ENCODE data around the gene ACTN1. TPM values are rescaled to one million over a fixed set of nuclear protein-coding genes. Genes with fewer than 3 reads are reported as not detected.
"Not testable (repeated sequence)": the region's sequence is repeated elsewhere in the genome, so short reads cannot be mapped to it uniquely, and the experiment has no call there.

Gene ACTN1
- 90.5 TPM for total RNA-seq
- long read RNA-seq, full-length matches to known transcripts, result 45 of 81 reads
- long read RNA-seq, partial matches to known transcripts, result 31 of 81 reads
- long read RNA-seq, other reads (novel, unspliced or antisense), result 5 of 81 reads

DNA sequence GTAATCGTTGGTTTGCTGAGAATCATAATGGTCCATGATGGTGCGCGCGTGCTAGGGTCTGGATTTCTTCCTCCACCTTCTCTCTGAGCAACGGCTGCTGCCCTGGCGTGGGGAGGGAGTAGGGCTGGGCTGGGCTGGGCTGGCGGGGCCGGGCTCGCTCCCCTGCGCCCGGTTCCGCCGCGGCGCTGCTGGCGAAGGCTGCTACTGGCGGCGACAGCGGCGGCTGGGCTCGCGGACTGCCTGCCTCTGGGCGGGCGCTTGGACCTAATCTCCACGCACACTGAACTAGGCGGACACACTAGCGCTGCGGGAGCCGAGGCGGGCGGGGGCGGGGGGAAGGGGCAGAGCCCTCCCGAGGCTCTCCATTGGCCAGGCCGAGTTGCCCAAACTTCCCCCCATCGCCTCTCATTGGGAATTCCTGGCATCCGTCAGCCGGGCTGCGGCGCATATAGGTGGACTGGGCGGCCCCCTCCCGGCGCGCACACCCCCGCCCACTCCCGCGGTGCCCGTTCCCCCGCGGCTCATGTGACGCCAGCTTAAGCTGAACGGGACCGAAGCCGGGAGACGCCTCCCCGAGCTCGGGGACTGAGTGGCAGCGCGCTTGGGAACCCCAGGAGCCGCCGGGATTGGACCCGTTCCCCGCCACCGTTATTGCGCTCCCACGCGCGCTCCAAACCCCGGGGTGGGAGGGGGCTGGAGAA is at the start of gene ACTN1:
Gene ACTN1 (minus strand): TSS at position 282 of the 701 bp plus-strand sequence. CDS start 246 bp downstream, at position 36.
- DNase-seq, result peak; percentile 95
- intact Hi-C loops (cut with micrococcal nuclease), result no loop called here
- ATAC-seq, result peak; percentile 87

GRCh38 chr14:69027242-69027913 is 48.3 kb upstream of the ACTN1 start:
- intact Hi-C loops (cut with micrococcal nuclease), result no loop called here
- no peak for DNase-seq
- ATAC-seq, result no peak

- no peak for ATAC-seq
- intact Hi-C loops (cut with micrococcal nuclease), result no loop called here
- no peak for DNase-seq
Measured at GRCh38 chr14:69023035-69023434, 43.9 kb upstream of the ACTN1 start.

DNA sequence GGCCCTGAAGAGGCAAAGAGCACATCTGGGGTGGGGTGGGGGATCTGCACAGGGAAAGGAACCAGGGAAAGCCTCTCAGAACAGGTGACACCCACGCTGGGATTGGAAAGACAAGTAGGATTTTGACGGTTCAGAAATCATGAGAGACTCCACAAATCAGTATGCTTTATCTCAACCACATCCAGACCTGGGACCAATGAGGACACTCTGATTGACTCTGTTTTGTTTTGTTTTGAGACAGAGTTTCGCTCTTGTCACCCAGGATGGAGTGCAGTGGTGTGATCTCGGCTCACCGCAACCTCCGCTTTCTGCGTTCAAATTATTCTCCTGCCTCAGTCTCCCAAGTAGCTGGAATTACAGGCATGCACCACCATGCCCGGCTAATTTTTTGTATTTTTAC is 43.0 kb upstream of the ACTN1 start:
- intact Hi-C loops (cut with micrococcal nuclease); ATAC-seq; DNase-seq: not testable (repeated sequence)

- ATAC-seq (no peak), DNase-seq (no peak)
- intact Hi-C loops (cut with micrococcal nuclease), result no loop called here
Measured at GRCh38 chr14:69017706-69018105, 38.6 kb upstream of the ACTN1 start.

DNA sequence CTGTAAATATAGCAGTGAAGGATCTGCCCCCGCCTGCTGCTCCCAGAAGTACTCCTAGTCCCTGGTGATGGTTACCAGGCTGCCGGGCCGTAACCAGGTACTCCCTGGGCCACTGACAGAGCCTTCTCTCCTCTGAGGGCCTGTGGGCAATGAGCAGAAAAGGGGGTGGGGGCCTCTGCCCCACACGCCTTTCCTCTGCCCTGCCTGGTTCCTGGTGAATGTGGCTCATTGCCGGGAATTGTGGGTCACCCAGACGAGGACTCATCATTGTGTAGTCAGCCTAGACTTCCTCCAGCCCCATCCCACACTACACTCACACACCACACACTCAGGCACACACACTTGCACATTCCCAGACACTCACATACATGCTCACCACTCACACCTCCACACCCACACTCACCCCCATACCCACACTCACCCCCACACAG is 35.7 kb upstream of the ACTN1 start:
- DNase-seq, result no peak
- ATAC-seq, result no peak
- intact Hi-C loops (cut with micrococcal nuclease), result no loop called here

DNA sequence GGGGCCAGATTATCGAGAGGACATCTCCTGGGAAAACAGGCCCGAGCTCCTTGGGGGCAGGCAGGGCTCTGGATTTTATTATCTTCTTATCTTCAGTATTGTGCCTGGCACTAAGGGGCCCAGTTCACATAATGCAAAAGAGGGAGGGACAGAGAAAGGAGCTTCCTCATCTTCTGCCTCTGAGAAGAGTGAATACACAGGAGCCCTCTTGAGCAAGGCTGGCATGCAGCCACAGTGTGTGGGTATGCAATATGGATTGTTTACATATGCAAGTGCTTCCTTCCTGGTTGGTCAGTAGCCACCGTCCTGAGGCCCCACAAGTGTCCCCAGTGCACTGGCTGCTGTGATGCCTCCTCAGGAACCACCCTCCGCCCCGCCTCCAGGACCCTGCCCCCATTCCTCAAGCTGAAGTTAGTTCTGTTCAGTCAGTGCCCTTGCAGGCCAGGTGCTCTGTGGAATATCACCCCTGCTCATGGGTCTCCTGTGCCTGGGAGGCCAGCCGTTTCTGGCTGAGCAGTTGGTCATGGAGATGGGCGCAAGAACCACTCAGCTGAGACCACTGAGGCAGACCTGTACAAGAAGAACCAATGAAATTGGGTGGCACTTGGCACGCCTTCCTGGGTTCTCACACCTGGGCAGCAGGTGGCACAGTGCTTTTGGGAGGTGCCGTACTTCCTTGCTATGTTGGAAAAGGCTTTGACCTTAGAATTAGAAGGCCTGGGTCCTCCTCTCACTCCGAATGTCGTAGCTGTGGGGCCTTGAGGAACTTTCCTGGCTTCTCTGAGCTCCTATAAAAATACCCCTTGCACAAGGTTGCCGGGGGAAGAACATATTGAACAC is 35.1 kb upstream of the ACTN1 start:
- DNase-seq (peak; percentile 66), ATAC-seq (peak; percentile 59)
- intact Hi-C loops (cut with micrococcal nuclease), result no loop called here

GRCh38 chr14:69012256-69012953 is 33.3 kb upstream of the ACTN1 start:
- no peak for ATAC-seq
- intact Hi-C loops (cut with micrococcal nuclease), result no loop called here
- DNase-seq, result no peak

GRCh38 chr14:69010648-69011047 is 31.5 kb upstream of the ACTN1 start:
- DNase-seq (no peak), ATAC-seq (no peak)
- intact Hi-C loops (cut with micrococcal nuclease), result no loop called here

- DNase-seq (no peak), ATAC-seq (no peak)
- intact Hi-C loops (cut with micrococcal nuclease), result no loop called here
Measured at GRCh38 chr14:69008421-69008884, 29.4 kb upstream of the ACTN1 start.

DNA sequence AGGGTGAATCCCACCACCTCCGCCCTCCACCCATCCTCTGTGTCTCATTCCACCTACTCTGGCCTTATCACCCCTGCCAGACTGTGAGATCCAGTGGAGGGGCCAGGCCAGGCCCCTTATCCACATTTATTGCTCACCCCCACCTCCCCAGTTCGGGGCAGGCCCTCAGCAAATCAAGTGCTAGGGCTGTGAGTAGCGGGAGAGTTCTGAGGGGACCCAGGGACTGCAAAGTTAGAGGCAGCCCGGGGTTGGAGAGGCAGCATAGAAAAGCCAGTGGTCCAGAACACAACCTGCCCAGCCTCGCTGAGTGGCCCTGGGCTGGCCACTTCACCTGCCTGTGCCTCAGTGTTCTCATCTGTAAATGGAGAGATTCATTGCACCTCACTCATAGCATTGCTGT is 27.2 kb upstream of the ACTN1 start:
- ATAC-seq, result no peak
- intact Hi-C loops (cut with micrococcal nuclease), result no loop called here
- no peak for DNase-seq

DNA sequence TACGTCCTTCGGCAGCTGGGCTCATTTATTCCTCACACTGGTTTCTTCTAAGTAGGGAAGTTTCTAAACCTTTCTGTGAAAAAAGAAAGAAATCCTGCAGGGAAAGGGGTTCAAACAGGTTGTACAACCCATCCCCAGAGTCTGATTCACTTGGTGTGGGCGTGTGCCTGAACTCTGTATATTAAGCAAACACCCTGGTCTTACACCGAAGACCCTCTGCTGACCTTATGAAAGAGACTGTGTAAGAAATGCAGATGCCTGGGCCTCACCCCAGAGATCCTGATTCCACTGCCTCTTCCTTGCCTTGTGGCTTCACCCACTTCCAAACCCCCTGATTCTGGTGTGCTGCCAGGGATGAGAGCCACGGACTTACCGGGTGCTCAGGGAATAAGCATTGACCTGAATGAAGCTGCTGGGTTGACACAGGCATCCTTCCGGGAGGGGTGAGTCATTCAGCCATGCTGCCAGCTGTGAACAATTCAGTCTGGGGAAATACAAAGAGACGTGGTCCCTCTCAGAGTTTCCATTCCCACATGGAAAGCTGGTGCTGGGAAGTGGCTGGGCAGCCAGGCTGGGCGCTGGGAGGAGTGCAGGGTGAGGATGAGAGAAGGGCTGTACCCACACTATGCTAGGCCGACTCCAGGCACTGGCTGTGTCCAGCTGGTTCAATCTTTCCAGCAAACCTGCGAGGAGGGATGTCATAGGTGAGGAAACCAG is 26.5 kb upstream of the ACTN1 start:
- DNase-seq (peak; percentile 42), ATAC-seq (peak; percentile 67)
- intact Hi-C loops (cut with micrococcal nuclease), result no loop called here

DNA sequence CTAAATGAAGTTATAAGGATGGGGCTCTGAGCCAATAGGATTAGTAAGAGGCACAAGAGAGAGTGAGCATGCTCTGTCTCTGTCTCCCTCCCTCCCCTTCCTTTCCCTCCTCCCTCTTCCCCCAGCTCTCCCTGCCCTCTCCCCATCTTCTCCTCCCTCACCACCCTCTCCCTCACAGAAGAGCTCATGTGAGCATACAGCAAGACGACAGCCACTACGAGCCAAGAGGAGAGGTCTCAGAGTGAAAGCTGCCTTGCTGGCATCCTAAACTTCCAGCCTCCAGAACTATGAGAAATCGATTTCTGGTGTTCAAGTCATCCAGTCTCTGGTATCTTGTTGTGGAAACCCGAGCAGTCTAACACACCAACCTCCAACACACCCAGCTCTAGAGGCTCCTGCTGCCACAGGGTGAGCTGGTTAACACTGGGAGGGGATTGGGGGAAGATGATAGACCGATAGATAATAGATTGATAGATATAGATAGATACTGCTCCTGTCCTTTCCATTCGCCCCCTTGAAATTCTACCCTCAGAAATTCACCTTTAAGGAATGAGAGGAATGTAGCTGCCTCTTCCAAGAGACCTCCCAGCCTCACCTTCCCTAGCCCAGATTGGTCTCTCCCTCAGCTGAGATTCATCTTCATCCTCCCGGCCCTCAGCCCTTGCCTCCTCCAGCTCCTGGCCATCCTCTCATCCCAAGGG is 25.8 kb upstream of the ACTN1 start:
- ATAC-seq, result no peak
- intact Hi-C loops (cut with micrococcal nuclease), result loop anchor here (5.0 kb wide), 1 partner anchor 93 kb away; no protein-coding TSS in a partner anchor
- DNase-seq, result no peak

DNA sequence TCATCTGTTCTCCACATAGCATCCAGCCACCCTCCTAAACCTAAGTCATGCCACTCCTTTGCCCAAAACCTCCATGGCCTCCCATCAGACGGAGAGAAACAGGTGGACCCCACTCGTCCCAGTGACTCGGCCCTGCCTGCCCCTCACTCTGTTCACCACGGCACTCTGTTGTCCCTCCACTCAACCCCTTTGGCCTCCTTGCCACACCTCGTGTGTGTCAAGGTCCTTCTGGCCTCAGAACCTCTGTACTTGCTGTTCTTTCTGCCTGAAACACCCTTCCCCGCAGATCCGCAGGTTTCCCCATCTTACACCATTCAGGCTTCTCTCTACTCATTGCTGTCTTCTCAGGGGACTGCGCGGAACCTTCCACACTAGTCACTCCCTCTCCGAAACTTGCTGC is 24.5 kb upstream of the ACTN1 start:
- ATAC-seq (no peak), DNase-seq (no peak)
- intact Hi-C loops (cut with micrococcal nuclease), result loop anchor here (5.0 kb wide), 1 partner anchor 91 kb away; no protein-coding TSS in a partner anchor

GRCh38 chr14:69002069-69002468 is 23.0 kb upstream of the ACTN1 start:
- intact Hi-C loops (cut with micrococcal nuclease), result loop anchor here (5.0 kb wide), 1 partner anchor 90 kb away; no protein-coding TSS in a partner anchor
- DNase-seq, result no peak
- ATAC-seq, result peak; percentile 93

GRCh38 chr14:69001375-69001774 is 22.3 kb upstream of the ACTN1 start:
- no peak for DNase-seq
- intact Hi-C loops (cut with micrococcal nuclease), result loop anchor here (5.0 kb wide), 1 partner anchor 89 kb away; no protein-coding TSS in a partner anchor
- ATAC-seq, result no peak

GRCh38 chr14:68998062-68998461 is 19.0 kb upstream of the ACTN1 start:
- intact Hi-C loops (cut with micrococcal nuclease), result no loop called here
- DNase-seq, result no peak
- ATAC-seq, result no peak

GRCh38 chr14:68995731-68996130 is 16.6 kb upstream of the ACTN1 start:
- intact Hi-C loops (cut with micrococcal nuclease), result no loop called here
- no peak for DNase-seq
- no peak for ATAC-seq
